OCI-LY1 (cell line): ENCODE measurements around the gene DMD.

Experiments used
- H2AFZ ChIP-seq: fragments of 200-600 bp; sonication (generic), shearing (Covaris generic); 2 replicates; pipeline ENCODE4 v1.6.0; 2014; ENCODE audit warnings: antibody characterized with exemption, mild to moderate bottlenecking, low read length
- H3F3A ChIP-seq: fragments of 200-600 bp; sonication (generic), shearing (Covaris generic); 2 replicates; pipeline ENCODE4 v1.6.0; 2014; ENCODE audit warnings: mild to moderate bottlenecking, antibody characterized with exemption, low read length, moderate library complexity; ENCODE audit not compliant: insufficient read depth
- H3K27ac ChIP-seq: fragments of 200-600 bp; sonication (generic); 2 replicates; pipeline ENCODE4 v1.5.1; 2014; ENCODE audit warnings: low read length, mixed run types, mild to moderate bottlenecking, low read depth; ENCODE audit not compliant: poor library complexity, severe bottlenecking
- H3K27me3 ChIP-seq: fragments of 200-600 bp; sonication (generic); 2 replicates; pipeline ENCODE4 v1.6.0; 2014; ENCODE audit warnings: antibody characterized with exemption, mild to moderate bottlenecking, low read length, moderate library complexity; ENCODE audit not compliant: insufficient read depth
- H3K36me3 ChIP-seq: fragments of 200-600 bp; sonication (generic); 2 replicates; pipeline ENCODE4 v1.6.1; 2014; ENCODE audit warnings: mild to moderate bottlenecking, antibody characterized with exemption, low read length, moderate library complexity, mixed read lengths; ENCODE audit not compliant: insufficient read depth
- H3K4me1 ChIP-seq: fragments of 200-600 bp; sonication (generic); 2 replicates; pipeline ENCODE4 v1.5.1; 2014; ENCODE audit warnings: mild to moderate bottlenecking, low read length, moderate library complexity; ENCODE audit not compliant: insufficient read depth, severe bottlenecking
- H3K4me2 ChIP-seq: fragments of 200-600 bp; sonication (generic), shearing (Covaris generic); 2 replicates; pipeline ENCODE4 v1.6.1; 2014; ENCODE audit warnings: low read length
- H3K4me3 ChIP-seq: fragments of 200-600 bp; sonication (generic); 2 replicates; pipeline ENCODE4 v1.5.1; 2014; ENCODE audit warnings: low read length, low read depth, mild to moderate bottlenecking, mixed read lengths; ENCODE audit not compliant: poor library complexity, severe bottlenecking
- H3K79me2 ChIP-seq: fragments of 200-600 bp; shearing (Covaris generic); 2 replicates; pipeline ENCODE4 v1.6.1; 2016; ENCODE audit warnings: mixed run types, low read length, mixed read lengths; ENCODE audit not compliant: insufficient read depth
- H3K9ac ChIP-seq: fragments of 200-600 bp; sonication (generic), shearing (Covaris generic); 2 replicates; pipeline ENCODE4 v1.6.1; 2014; ENCODE audit warnings: mild to moderate bottlenecking, low read length, mixed read lengths
- H3K9me2 ChIP-seq: fragments of 200-600 bp; sonication (generic), shearing (Covaris generic); 2 replicates; pipeline ENCODE4 v1.6.1; 2014; ENCODE audit warnings: low read depth, mild to moderate bottlenecking, low read length, mixed read lengths
- H3K9me3 ChIP-seq: fragments of 200-600 bp; shearing (Covaris generic); 2 replicates; pipeline ENCODE4 v1.6.1; 2014; ENCODE audit warnings: low read length, mixed read lengths
- H4K20me1 ChIP-seq: fragments of 200-600 bp; sonication (generic), shearing (Covaris generic); 2 replicates; pipeline ENCODE4 v1.6.0; 2016; ENCODE audit warnings: mild to moderate bottlenecking, low read length; ENCODE audit not compliant: insufficient read depth
- CTCF ChIP-seq: fragments of 200-600 bp; sonication (generic), shearing (Covaris generic); IDR thresholded peaks from 2 replicates; pipeline ENCODE4 v1.5.1; 2017; ENCODE audit warnings: mild to moderate bottlenecking, antibody characterized with exemption, low read length, moderate library complexity, mixed read lengths
- EZH2 ChIP-seq: fragments of 200-600 bp; sonication (generic), shearing (Covaris generic); IDR thresholded peaks from 2 replicates; pipeline ENCODE4 v1.8.0; 2017; ENCODE audit warnings: borderline replicate concordance, mixed run types, mild to moderate bottlenecking, antibody characterized with exemption, low read length, moderate library complexity, mixed read lengths

The DMD gene

DNA sequence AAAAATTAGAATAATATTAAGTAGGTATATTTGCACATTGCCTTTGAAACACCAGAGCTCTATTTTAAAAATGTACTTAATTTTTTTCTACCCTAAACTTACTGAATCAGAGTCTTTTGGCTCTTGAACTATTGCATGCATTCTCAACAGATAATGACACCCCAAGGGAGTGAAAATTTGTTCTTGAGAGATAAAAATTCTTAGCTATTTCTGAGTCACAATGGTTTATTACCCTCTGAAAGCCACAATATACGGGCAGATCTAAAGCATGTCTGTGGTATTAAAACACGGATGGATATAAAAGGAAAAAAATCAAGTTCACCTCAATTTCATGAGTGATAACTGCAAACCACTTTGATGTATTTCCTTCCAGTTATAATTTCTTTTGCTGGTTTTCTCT lies 1503.2 kb downstream of the DMD start:
- H4K20me1 ChIP-seq: no peaks in the 10 kb centered on the region
- H3K9ac ChIP-seq: no peak overlapping the region
- no peaks in the 10 kb centered on the region for H3K79me2 ChIP-seq
- H2AFZ ChIP-seq: no peak overlapping the region
- no peaks in the 10 kb centered on the region for H3K9me3 ChIP-seq
- H3K4me3 ChIP-seq: no peak overlapping the region
- no peak overlapping the region for H3K27ac ChIP-seq
- no peak for TF ChIP-seq CTCF
- TF ChIP-seq EZH2: no peak
- H3K36me3 ChIP-seq: no peaks in the 10 kb centered on the region
- H3F3A ChIP-seq: no peaks in the 10 kb centered on the region
- no peak overlapping the region for H3K4me2 ChIP-seq
- no peaks in the 10 kb centered on the region for H3K9me2 ChIP-seq
- no peaks in the 10 kb centered on the region for H3K27me3 ChIP-seq
- H3K4me1 ChIP-seq: no peaks in the 10 kb centered on the region

- H3K36me3 ChIP-seq: no peaks in the 10 kb centered on the region
- H3K4me2 ChIP-seq: no peak overlapping the region
- no peaks in the 10 kb centered on the region for H4K20me1 ChIP-seq
- H2AFZ ChIP-seq: no peak overlapping the region
- H3F3A ChIP-seq: no peaks in the 10 kb centered on the region
- no peak overlapping the region for H3K4me3 ChIP-seq
- H3K4me1 ChIP-seq: no peaks in the 10 kb centered on the region
- no peaks in the 10 kb centered on the region for H3K27me3 ChIP-seq
- H3K9me2 ChIP-seq: no peaks in the 10 kb centered on the region
- TF ChIP-seq EZH2: no peak
- TF ChIP-seq CTCF: no peak
- H3K79me2 ChIP-seq: no peaks in the 10 kb centered on the region
- H3K9me3 ChIP-seq: no peaks in the 10 kb centered on the region
- H3K27ac ChIP-seq: no peak overlapping the region
- no peak overlapping the region for H3K9ac ChIP-seq
Observed at GRCh38 chrX:31706466-31706865, 1504.9 kb downstream of the DMD start.

DNA sequence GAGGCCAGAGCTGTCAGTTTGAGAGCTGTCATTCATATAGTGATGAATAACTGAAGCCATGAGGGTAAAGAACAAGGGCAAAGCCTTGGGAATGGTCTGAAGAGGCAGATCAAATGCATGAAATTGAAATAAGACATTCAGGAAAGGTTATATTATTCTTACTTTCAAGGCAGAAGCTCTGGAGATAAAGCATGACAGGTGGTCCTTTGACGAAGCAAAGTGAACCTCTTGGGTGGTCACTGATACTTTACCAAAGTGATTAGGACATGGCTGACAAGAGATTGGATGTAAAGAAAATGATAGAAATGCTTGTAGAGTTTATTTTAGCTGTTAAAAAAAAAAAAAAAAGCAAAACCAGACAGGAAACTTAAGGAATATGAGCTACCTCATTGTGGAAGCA lies 1505.5 kb downstream of the DMD start:
- H3K4me2 ChIP-seq: no peak overlapping the region
- no peak overlapping the region for H3K9ac ChIP-seq
- no peaks in the 10 kb centered on the region for H4K20me1 ChIP-seq
- H3K36me3 ChIP-seq: no peaks in the 10 kb centered on the region
- no peaks in the 10 kb centered on the region for H3K4me1 ChIP-seq
- H3K4me3 ChIP-seq: no peak overlapping the region
- H3K79me2 ChIP-seq: no peaks in the 10 kb centered on the region
- H2AFZ ChIP-seq: no peak overlapping the region
- H3K9me2 ChIP-seq: no peaks in the 10 kb centered on the region
- no peaks in the 10 kb centered on the region for H3K9me3 ChIP-seq
- TF ChIP-seq EZH2: no peak
- TF ChIP-seq CTCF: no peak
- no peak overlapping the region for H3K27ac ChIP-seq
- H3K27me3 ChIP-seq: no peaks in the 10 kb centered on the region
- H3F3A ChIP-seq: no peaks in the 10 kb centered on the region
